GM20000 (cell line): Measurements from ENCODE around the gene FRYL.
"Not testable (repeated sequence)": the region's sequence is repeated elsewhere in the genome, so short reads cannot be mapped to it uniquely, and the experiment has no call there.

Experiments used
- DNase-seq: peaks from one replicate; pipeline ENCODE4 v3.0.0; 2012; ENCODE audit warnings: low spot score
- CTCF ChIP-seq: IDR thresholded peaks from 2 replicates; pipeline ENCODE4 v1.5.1; 2012; ENCODE audit warnings: mild to moderate bottlenecking, control low read depth; ENCODE audit errors: extremely low read depth, missing control alignments

The FRYL gene

GRCh38 chr4:48642421-48643374 lies 137.4 kb downstream of the FRYL start:
- TF ChIP-seq CTCF: no peak
- DNase-seq: no peak

GRCh38 chr4:48641401-48641800 lies 138.7 kb downstream of the FRYL start:
- DNase-seq: no peak
- no peak for TF ChIP-seq CTCF

GRCh38 chr4:48640699-48641098 lies 139.4 kb downstream of the FRYL start:
- DNase-seq: no peak
- no peak for TF ChIP-seq CTCF

- no peak for DNase-seq
- TF ChIP-seq CTCF: no peak
Measured at GRCh38 chr4:48640225-48640624, 139.9 kb downstream of the FRYL start.

- DNase-seq: no peak
- TF ChIP-seq CTCF: no peak
Measured at GRCh38 chr4:48639807-48640206, 140.3 kb downstream of the FRYL start.

GRCh38 chr4:48638586-48638985 lies 141.5 kb downstream of the FRYL start:
- not testable (repeated sequence) for DNase-seq

GRCh38 chr4:48636911-48637310 lies 143.2 kb downstream of the FRYL start:
- no peak for TF ChIP-seq CTCF
- DNase-seq: no peak

- no peak for TF ChIP-seq CTCF
- no peak for DNase-seq
Measured at GRCh38 chr4:48635980-48636379, 144.1 kb downstream of the FRYL start.
